Fibroblast of the aortic adventitia (primary cell): Measurements from ENCODE around the gene ZDHHC5. TPM values are rescaled to one million over a fixed set of nuclear protein-coding genes. Genes with fewer than 3 reads are reported as not detected.
"Not testable (repeated sequence)": the region's sequence is repeated elsewhere in the genome, so short reads cannot be mapped to it uniquely, and the experiment has no call there.

Experiments
- DNase-seq: peaks from one replicate; pipeline ENCODE4 v3.0.0-alpha.2; 2010; ENCODE audit warnings: low read depth
- H3K4me3 ChIP-seq: 2 replicates; pipeline ENCODE4 v1.5.1; 2011; ENCODE audit warnings: low read depth, mild to moderate bottlenecking, control low read depth, low read length, moderate library complexity
- CTCF ChIP-seq: IDR thresholded peaks from 2 replicates; pipeline ENCODE4 v1.5.1; 2011; ENCODE audit warnings: mild to moderate bottlenecking, low read length, control low read depth, inconsistent platforms; ENCODE audit not compliant: insufficient read depth
- total RNA-seq: library from RNA; depleted of rRNA; stranded (reverse); fragments of >200 nt; gene quantifications from 2 replicates; pipeline ENCODE4 v1.2.3, GENCODE V29; 2012; ENCODE audit warnings: low replicate concordance

The ZDHHC5 gene
- total RNA-seq, 1 donor = 49.6 TPM

GRCh38 chr11:57681168-57681567 lies 13.3 kb downstream of the ZDHHC5 start:
- no peak for TF ChIP-seq CTCF

DNA sequence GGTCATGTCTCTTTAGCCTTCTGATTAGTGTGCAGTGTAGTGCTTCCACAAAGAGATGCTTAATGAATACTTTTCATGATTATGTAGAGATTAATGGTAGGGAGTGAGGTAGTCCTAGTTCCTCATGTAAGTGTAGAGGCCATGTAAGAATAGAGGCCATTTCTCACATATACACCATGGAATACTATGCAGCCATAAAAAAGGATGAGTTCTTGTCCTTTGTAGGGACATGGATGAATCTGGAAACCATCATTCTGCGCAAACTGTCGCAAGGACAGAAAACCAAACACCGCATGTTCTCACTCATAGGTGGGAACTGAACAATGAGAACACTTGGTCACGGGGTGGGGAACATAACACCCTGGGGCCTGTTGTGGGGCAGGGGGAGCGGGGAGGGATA lies 22.6 kb downstream of the ZDHHC5 start:
- DNase-seq, H3K4me3 ChIP-seq: not testable (repeated sequence)

More at GRCh38 chr11:57681168-57681567, 13.3 kb downstream of the ZDHHC5 start:
- DNase-seq = no peak
- no peak overlapping the region for H3K4me3 ChIP-seq

DNA sequence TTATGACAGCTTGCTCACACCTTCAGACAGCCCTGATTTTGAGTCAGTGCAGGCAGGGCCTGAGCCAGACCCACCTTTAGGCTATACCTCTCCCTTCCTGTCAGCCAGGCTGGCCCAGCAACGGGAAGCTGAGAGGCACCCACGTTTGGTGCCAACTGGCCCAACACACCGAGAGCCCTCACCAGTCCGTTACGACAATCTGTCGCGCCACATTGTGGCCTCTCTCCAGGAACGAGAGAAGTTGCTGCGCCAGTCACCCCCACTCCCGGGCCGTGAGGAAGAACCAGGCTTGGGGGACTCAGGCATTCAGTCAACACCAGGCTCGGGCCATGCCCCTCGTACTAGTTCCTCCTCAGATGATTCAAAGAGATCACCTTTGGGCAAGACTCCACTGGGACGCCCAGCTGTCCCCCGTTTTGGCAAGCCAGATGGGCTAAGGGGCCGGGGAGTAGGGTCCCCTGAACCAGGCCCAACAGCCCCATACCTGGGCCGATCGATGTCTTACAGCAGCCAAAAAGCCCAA lies 31.0 kb downstream of the ZDHHC5 start:
- no peak overlapping the region for H3K4me3 ChIP-seq
- no peak for TF ChIP-seq CTCF
- DNase-seq = no peak

GRCh38 chr11:57699813-57700212 lies 31.9 kb downstream of the ZDHHC5 start:
- no peak for DNase-seq
- no peak overlapping the region for H3K4me3 ChIP-seq
- TF ChIP-seq CTCF = no peak

DNA sequence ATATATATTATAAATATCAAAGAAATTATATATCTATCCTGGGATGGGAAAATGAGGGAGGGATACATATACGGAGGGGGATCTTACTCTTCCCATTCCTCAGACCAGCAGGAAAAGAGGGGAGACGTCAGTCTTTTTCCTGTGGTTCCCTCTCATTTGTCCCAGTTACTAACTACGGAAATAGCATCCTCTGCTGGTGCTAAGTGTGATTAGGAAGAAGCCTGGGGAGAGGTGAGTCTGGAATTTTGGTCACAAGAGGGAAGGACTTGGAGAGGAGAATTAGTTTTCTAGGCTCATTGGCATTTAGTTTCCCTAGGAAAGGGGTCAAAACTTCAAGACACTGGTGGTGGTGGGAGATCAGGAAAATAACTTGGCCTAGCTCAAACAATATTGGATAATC lies 32.5 kb downstream of the ZDHHC5 start:
- no peak overlapping the region for H3K4me3 ChIP-seq
- TF ChIP-seq CTCF = peak; percentile 18
- DNase-seq = no peak

DNA sequence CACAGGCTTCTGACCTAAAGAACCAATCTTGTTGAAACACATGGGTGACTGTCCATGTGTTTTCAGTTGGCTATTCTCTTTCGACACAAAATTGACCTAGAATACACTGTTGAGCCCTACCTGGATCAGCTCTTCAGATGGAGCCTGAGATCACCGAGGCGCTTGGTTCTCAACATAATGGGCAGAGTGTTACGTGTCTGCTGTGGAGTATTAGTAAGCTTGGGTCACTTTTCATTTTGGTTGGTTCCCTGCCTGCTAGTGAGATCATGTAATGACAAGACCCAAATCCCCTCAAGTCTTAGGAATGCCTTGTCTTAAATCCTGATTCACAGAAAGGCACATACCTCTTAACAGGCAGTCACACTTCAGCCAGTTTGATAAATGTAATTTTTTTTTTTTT lies 35.4 kb downstream of the ZDHHC5 start:
- H3K4me3 ChIP-seq = no peak overlapping the region
- TF ChIP-seq CTCF = no peak
- DNase-seq = peak; percentile 25

DNA sequence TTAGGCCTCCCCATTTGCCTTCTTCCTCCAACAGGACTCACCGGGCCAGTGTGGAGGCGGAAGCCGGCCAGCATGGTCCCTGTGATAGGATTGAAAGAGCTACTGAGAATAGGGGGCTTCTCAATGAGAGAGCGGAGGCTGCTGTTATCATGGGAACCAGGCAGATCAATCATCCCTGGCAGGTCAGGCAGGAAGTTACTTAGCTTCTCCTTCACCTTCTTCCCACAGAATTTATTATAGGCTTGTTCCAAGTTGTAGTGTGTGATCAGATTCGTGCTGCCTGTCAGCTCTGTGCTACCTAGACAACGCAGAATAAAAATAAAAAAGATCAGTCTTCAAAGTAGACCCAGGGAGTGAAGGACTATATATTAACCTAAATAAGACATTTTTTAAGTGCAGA lies 37.0 kb downstream of the ZDHHC5 start:
- DNase-seq = no peak
- TF ChIP-seq CTCF = no peak
- no peak overlapping the region for H3K4me3 ChIP-seq

DNA sequence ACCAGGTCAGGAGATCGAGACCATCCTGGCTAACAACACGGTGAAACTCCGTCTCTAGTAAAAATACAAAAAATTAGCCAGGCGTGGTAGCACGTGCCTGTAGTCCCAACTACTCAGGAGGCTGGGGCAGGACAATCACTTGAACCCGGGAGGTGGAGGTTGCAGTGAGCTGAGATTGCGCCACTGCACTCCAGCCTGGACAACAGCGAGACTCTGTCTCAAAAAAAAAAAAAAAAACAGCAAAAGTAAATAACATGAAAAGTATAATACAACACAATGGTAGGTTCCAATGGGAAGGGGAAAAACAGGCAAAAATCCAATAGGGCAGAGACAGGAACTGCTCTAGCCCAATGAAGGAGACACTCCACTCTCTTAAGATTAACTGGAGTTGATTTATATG lies 37.5 kb downstream of the ZDHHC5 start:
- not testable (repeated sequence) for H3K4me3 ChIP-seq, DNase-seq
